ENCODE results near the gene CEP295NL. TPM values are rescaled to one million over a fixed set of nuclear protein-coding genes. Genes with fewer than 3 reads are reported as not detected.
"Not testable (repeated sequence)": the region's sequence is repeated elsewhere in the genome, so short reads cannot be mapped to it uniquely, and the experiment has no call there.

CEP295NL gene
- total RNA-seq, 2 experiments from 2014 or later = 0.29 TPM; not detected in 1

GRCh38 chr17:78905541-78905940 is 2.5 kb upstream of the CEP295NL start:
- H3K9me3 Mint-ChIP-seq (ENCODE audit: low read depth) = no peaks in the 10 kb centered on the region
- DNase-seq = no peak
- H3K27ac Mint-ChIP-seq = no peak overlapping the region
- H3K27me3 Mint-ChIP-seq = peaks cover 5% of the 10 kb centered on the region
- H3K36me3 Mint-ChIP-seq = no peaks in the 10 kb centered on the region
- H3K4me1 Mint-ChIP-seq = peaks cover 12% of the 10 kb centered on the region
- CTCF ChIA-PET = interaction anchor here (1.6 kb wide), 1 partner anchor 12 kb away, joined by 3 read pairs; no protein-coding TSS in a partner anchor
- H3K4me3 Mint-ChIP-seq = no peak overlapping the region
- ATAC-seq = no peak

- Mint-ChIP-seq H3K27me3 (peaks cover 5% of the 10 kb centered on the region), H3K4me1 (peaks cover 12% of the 10 kb centered on the region), H3K27ac (no peak overlapping the region), H3K4me3 (no peak overlapping the region), H3K9me3 (ENCODE audit: low read depth) (no peaks in the 10 kb centered on the region), H3K36me3 (no peaks in the 10 kb centered on the region)
- ATAC-seq = no peak
- no peak for DNase-seq
- CTCF ChIA-PET = interaction anchor here (0.8 kb wide), 1 partner anchor 330 kb away, joined by 3 read pairs; no protein-coding TSS in a partner anchor
These were observed 2.1 kb upstream of the CEP295NL start for GRCh38 chr17:78905116-78905515.

DNA sequence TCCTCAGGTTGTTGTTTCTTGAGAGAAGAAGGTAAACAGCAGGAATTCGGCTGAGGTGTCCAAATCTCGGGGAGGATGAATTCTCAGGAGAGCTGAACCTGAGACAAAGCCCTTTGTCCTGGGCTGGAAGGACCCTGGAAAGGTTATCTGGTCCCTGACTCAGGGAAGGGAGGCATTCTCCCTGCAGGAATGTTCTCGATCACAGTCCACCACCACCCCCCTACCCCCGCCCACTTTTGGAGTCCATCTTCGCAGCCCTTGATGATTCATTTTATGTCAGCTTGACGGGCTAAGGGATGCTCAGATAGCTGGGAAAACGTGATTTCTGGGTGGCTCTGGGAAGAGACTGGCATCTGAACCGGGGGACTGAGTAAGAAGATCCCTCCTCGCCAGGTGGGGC is 1.4 kb upstream of the CEP295NL start:
- Mint-ChIP-seq H3K4me1 (peaks cover 12% of the 10 kb centered on the region), H3K27me3 (peaks cover 5% of the 10 kb centered on the region), H3K27ac (no peak overlapping the region), H3K4me3 (no peak overlapping the region), H3K36me3 (no peaks in the 10 kb centered on the region), H3K9me3 (ENCODE audit: low read depth) (no peaks in the 10 kb centered on the region)
- CTCF ChIA-PET = interaction anchor here (0.8 to 1.0 kb wide), 2 partner anchors 67 to 330 kb away, joined by 3 read pairs; no protein-coding TSS in a partner anchor
- ATAC-seq = no peak
- no peak for DNase-seq

GRCh38 chr17:78902231-78902630 is 770 bp downstream of the CEP295NL start:
- not testable (repeated sequence) for H3K4me3 Mint-ChIP-seq; H3K27me3 Mint-ChIP-seq; H3K9me3 Mint-ChIP-seq (ENCODE audit: low read depth); H3K36me3 Mint-ChIP-seq; H3K27ac Mint-ChIP-seq; DNase-seq; ATAC-seq
- CTCF ChIA-PET = interaction anchor here (2.0 kb wide), 1 partner anchor 36 kb away, joined by 7 read pairs; no protein-coding TSS in a partner anchor
- H3K4me1 Mint-ChIP-seq = peaks cover 12% of the 10 kb centered on the region

DNA sequence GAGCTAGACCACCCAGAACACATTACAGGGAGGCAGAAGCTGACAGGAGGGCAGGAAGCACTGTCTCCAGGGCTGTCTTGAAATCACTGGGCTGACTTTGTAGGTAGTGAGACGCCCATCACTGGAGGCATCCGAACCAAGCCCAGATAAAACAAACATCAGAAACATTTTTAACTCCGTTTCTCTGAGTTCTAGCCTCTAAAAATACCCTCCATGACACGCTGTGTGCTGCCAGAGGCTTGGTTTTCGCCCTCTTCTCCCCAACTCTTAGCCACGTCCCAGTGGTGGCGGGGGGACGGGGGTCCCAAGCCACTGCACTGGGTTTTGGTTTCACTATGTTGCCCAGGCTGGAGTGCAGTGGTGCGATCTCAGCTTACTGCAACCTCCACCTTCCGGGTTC is 1.2 kb downstream of the CEP295NL start:
- no peaks in the 10 kb centered on the region for H3K36me3 Mint-ChIP-seq
- H3K27ac Mint-ChIP-seq = no peak overlapping the region
- H3K4me3 Mint-ChIP-seq = no peak overlapping the region
- no peaks in the 10 kb centered on the region for H3K9me3 Mint-ChIP-seq (ENCODE audit: low read depth)
- ATAC-seq = no peak
- CTCF ChIA-PET = interaction anchor here (2.0 kb wide), 1 partner anchor 36 kb away, joined by 7 read pairs; no protein-coding TSS in a partner anchor
- no peak for DNase-seq
- peaks cover 5% of the 10 kb centered on the region for H3K27me3 Mint-ChIP-seq
- peaks cover 12% of the 10 kb centered on the region for H3K4me1 Mint-ChIP-seq

DNA sequence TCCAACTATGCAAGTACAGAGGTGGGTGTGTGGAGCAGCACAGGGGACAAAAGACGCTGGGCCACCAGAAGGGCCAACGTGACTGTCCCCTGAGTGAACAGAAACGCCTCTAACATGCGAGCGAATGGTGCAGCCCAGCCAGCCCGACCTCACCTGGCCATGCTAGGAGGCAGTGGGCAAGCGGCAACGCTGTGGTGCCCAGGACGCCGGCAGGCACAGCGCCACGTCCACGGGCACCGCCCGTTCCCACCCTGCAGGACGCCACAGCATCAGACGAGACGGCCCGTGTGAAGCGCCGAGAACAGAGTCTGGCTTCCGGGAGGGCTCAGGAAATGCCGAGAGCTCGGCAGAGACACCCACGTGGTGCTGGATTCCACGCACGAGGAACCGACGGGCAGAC is 2.2 kb downstream of the CEP295NL start:
- CTCF ChIA-PET = no interaction called here
- no peak overlapping the region for H3K27ac Mint-ChIP-seq
- DNase-seq (no peak), ATAC-seq (no peak)
- H3K4me3 Mint-ChIP-seq = no peak overlapping the region
- H3K27me3 Mint-ChIP-seq = peaks cover 5% of the 10 kb centered on the region
- H3K4me1 Mint-ChIP-seq = peaks cover 12% of the 10 kb centered on the region
- H3K9me3 Mint-ChIP-seq (ENCODE audit: low read depth) = no peaks in the 10 kb centered on the region
- no peaks in the 10 kb centered on the region for H3K36me3 Mint-ChIP-seq

DNA sequence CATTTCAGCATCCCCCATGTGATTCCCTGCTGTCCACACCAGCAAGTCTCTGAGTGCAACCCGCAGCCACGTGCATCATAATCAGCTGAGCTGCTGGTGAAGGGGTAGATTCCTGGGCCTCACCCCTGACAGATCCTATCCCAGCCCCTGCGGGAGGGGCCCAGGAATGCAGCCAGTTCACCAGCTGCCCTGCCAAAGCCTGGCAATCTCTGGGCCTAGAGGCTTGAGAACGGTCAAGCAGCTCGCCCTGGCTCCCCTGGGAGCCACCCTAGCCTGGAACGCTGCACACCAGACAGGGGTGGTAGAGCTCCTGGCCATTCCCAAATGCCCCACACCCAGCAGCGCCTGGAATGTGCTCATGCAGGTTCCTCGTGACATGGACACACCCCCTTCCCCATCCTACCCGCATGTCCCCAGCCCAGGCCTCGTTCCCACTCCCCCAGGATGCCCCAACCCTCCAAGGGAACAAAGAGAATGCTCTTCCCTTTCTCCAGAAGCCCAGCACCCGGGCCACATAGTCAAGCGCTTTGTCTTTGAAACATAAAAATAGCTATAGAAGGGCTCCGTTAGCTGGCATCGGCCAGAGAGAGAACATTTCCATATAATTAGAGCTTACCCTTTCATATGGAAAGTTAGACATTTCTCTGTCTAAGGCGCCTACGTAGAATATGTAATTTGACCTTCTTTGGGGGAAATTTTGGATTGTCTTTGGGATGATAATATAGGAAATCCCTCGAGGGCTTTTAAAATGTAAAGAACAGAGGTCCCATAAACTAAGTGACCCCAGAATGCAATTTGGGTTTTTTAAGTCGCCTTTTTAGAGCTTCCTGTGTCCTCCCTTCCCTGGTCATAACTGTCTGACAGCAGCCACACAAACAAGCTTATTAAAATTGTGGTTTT is 3.4 kb downstream of the CEP295NL start:
- CTCF ChIA-PET = interaction anchor here (1.0 kb wide), 1 partner anchor 34 kb away, joined by 5 read pairs; no protein-coding TSS in a partner anchor
- H3K4me3 Mint-ChIP-seq = no peak overlapping the region
- H3K27me3 Mint-ChIP-seq = peaks cover 5% of the 10 kb centered on the region
- ATAC-seq (no peak), DNase-seq (no peak)
- H3K36me3 Mint-ChIP-seq = no peaks in the 10 kb centered on the region
- no peak overlapping the region for H3K27ac Mint-ChIP-seq
- H3K9me3 Mint-ChIP-seq (ENCODE audit: low read depth) = no peaks in the 10 kb centered on the region
- H3K4me1 Mint-ChIP-seq = peaks cover 12% of the 10 kb centered on the region

- Mint-ChIP-seq H3K27me3 (peaks cover 5% of the 10 kb centered on the region), H3K9me3 (ENCODE audit: low read depth) (no peaks in the 10 kb centered on the region), H3K27ac (no peak overlapping the region), H3K4me1 (peaks cover 12% of the 10 kb centered on the region), H3K36me3 (no peaks in the 10 kb centered on the region), H3K4me3 (no peak overlapping the region)
- no peak for DNase-seq
- ATAC-seq = no peak
- CTCF ChIA-PET = no interaction called here
These were observed 4.1 kb downstream of the CEP295NL start for GRCh38 chr17:78898947-78899346.

GRCh38 chr17:78898075-78898836 is 4.7 kb downstream of the CEP295NL start:
- ATAC-seq (no peak), DNase-seq (no peak)
- H3K36me3 Mint-ChIP-seq = no peaks in the 10 kb centered on the region

DNA sequence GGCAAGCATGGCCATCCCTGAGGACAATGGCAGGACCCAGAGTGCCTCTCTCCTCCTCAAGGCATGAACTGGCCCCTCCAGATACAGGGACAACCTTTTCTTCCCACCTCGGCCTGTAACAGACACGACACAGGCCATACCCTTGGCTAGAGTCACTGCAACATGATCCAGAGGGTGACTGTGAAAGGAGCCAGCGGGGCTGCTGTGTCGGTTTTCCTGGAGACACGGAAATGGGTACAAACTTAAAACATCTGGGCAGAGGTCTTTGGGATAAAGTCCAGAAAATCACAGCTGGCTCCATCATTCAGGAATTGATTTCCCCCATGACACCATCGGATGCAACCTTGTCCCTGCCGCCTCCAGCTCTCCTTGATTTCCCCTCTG is 5.3 kb downstream of the CEP295NL start:
- Mint-ChIP-seq H3K36me3 (no peaks in the 10 kb centered on the region), H3K27ac (no peak overlapping the region), H3K4me1 (no peaks in the 10 kb centered on the region), H3K27me3 (no peaks in the 10 kb centered on the region), H3K9me3 (ENCODE audit: low read depth) (no peaks in the 10 kb centered on the region), H3K4me3 (no peak overlapping the region)
- ATAC-seq = no peak
- no peak for DNase-seq
- CTCF ChIA-PET = no interaction called here

More at GRCh38 chr17:78898075-78898836, 4.7 kb downstream of the CEP295NL start:
- Mint-ChIP-seq H3K9me3 (ENCODE audit: low read depth) (no peaks in the 10 kb centered on the region), H3K4me1 (peaks cover 5% of the 10 kb centered on the region), H3K4me3 (no peak overlapping the region), H3K27ac (no peak overlapping the region), H3K27me3 (peaks cover 5% of the 10 kb centered on the region)
- CTCF ChIA-PET = no interaction called here

DNA sequence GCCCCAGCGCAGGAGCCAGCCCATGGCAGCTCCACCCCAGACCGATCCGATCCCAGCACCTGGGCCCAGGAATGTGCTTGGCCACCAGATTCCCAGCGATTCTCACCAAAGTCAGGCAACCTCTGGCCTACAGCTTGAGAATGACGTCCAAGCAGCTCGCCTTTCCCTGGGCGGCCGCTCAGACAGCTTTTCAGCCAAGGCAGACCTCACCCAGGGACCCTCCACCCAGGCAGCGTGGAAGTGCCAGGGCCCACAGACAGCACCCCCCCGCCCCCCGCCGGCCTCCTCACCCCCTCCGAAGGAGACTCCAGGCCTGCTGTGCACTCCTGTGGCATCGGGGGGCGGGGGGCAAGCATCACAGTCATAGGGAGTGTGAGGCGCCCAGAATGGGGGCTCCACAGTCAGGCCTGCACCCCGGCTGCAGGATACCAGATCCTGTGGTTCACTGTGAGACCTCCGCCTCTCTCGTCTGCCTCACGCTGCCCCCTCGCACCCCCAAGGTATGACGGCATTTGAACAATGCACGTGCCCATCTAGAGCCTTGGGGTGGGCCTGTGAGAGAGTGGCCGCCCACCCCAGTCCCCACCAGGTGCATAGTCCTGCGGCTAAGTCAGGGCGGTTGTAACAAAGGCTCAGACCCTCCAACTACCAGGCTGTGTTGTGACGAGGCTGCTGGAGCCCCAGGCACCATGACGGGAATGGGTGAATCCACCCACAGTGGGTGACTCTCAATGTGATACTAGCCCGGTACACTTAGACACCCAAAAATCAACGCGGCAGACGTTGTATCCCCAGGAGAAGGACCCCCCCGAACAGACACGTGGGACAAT is 6.0 kb downstream of the CEP295NL start:
- no peak for DNase-seq
- Mint-ChIP-seq H3K4me3 (no peak overlapping the region), H3K27me3 (no peaks in the 10 kb centered on the region), H3K9me3 (ENCODE audit: low read depth) (no peaks in the 10 kb centered on the region), H3K4me1 (no peaks in the 10 kb centered on the region), H3K27ac (no peak overlapping the region), H3K36me3 (no peaks in the 10 kb centered on the region)
- CTCF ChIA-PET = no interaction called here
- no peak for ATAC-seq

- Mint-ChIP-seq H3K4me1 (peaks cover 7% of the 10 kb centered on the region), H3K27me3 (no peaks in the 10 kb centered on the region), H3K27ac (no peak overlapping the region), H3K9me3 (ENCODE audit: low read depth) (no peaks in the 10 kb centered on the region), H3K4me3 (no peak overlapping the region), H3K36me3 (no peaks in the 10 kb centered on the region)
- CTCF ChIA-PET = no interaction called here
- ATAC-seq = no peak
- no peak for DNase-seq
These were observed 6.7 kb downstream of the CEP295NL start for GRCh38 chr17:78896091-78896833.
